Activated T-helper 17 cell treated with anti-CD3 and anti-CD28 coated beads, Interleukin-2, amount 50 U/mL, for 72 hours (primary cell): Measurements from ENCODE around the gene PRDX2. TPM values are rescaled to one million over a fixed set of nuclear protein-coding genes. Genes with fewer than 3 reads are reported as not detected.

Source experiments
- ATAC-seq: fragments of 150-1000 bp; cut with Tn5 transposase; replicated peaks from 2 replicates; pipeline ENCODE4 v1.10.0; 2021; ENCODE audit warnings: mild to moderate bottlenecking, moderate library complexity
- H3K27ac Mint-ChIP-seq: one replicate; pipeline ENCODE4 v1.8.0; 2022; ENCODE audit warnings: mixed read lengths
- H3K27me3 Mint-ChIP-seq: one replicate; pipeline ENCODE4 v1.8.0; 2022; ENCODE audit warnings: mixed read lengths
- H3K36me3 Mint-ChIP-seq: one replicate; pipeline ENCODE4 v1.8.0; 2022; ENCODE audit warnings: low read depth, mild to moderate bottlenecking, mixed read lengths
- H3K4me1 Mint-ChIP-seq: one replicate; pipeline ENCODE4 v1.8.0; 2022; ENCODE audit warnings: mixed read lengths
- H3K4me3 Mint-ChIP-seq: one replicate; pipeline ENCODE4 v1.8.0; 2022; ENCODE audit warnings: mild to moderate bottlenecking, mixed read lengths
- H3K9me3 Mint-ChIP-seq: one replicate; pipeline ENCODE4 v1.8.0; 2022; ENCODE audit warnings: mixed read lengths
- total RNA-seq, 2 donors: library from RNA; stranded (reverse); gene quantifications; one replicate each; pipeline ENCODE4 v1.2.3, GENCODE V29; 2022

The PRDX2 gene
- total RNA-seq, 2 donors from 2014 or later: 307 to 415 TPM

DNA sequence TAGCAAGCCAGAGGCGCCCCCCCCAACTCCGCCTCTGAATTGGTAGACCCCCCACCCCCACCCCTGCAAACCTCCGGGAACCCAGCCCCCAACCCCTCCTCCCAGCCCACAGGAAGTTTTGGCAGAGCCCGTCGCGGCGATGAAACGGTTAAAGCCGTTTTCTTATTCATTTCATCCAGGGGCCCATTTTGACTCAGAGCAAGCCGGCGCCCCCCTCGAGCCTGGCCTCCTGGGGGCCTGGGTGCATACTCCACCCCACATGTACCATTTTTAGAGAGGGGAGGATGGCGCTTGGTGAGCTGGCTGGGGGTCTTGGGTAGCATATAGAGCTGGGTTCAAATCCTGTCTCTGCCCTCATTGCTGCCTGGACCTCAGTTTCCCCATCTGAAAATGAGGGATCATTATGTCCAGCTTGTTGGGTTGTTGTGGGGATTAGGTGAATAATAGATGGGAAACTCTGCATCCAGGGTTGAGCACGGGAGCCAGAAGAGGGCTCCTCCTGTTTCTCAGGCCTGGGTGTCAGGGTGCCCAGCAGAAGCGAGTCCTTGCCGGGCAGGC, 18.2 kb downstream of the PRDX2 start:
- no peak overlapping the region for H3K4me3 Mint-ChIP-seq
- H3K4me1 Mint-ChIP-seq: peaks cover 7% of the 10 kb centered on the region
- H3K9me3 Mint-ChIP-seq: no peaks in the 10 kb centered on the region
- ATAC-seq: peak; percentile 31
- no peak overlapping the region for H3K27ac Mint-ChIP-seq
- peaks cover 6% of the 10 kb centered on the region for H3K36me3 Mint-ChIP-seq
- H3K27me3 Mint-ChIP-seq: no peaks in the 10 kb centered on the region

DNA sequence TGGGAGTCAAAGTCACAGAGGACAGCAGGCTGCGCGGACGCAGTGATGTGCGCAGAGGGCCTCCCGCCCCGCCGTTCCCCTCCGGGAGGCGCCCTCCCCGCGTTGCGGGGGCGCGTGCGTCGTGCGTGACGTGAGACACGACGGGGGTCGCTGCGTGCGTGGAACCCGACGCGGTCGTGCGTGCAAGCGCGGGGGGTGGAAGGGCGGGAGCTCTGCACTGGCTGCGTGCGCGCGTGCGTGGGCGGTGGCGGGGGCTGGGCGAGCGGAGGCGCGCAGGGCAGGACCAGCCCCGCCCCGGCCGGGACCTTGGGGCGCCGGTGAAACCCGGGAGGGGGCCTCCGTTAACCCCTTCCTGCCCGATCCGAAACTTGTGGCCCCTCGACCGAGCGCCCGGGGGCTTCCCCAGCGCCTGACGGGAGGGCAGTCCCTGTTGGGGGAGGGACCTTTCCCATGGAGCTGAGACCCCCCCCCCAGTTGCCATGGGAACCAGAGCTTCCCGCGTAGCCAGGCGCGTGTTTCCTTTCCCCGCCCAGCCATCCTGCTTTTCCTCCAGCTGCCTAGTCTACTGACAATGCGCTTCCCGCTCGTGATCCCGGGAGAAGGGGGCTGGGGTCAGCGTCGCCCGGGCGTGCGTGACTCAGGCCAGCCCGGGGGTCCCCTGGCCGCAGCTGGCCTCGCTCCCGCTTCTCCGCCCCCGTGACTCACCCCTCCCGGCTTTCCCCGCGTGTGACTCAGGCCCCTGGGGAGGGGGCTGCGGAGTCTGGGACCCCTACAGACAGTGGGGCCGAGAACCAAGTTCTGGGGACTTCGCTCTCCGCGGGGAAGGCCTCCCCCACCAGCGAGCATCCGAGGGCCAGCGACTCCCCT, 18.9 kb downstream of the PRDX2 start:
- H3K4me3 Mint-ChIP-seq: no peak overlapping the region
- no peaks in the 10 kb centered on the region for H3K9me3 Mint-ChIP-seq
- H3K36me3 Mint-ChIP-seq: peaks cover 6% of the 10 kb centered on the region
- peaks cover 9% of the 10 kb centered on the region for H3K4me1 Mint-ChIP-seq
- peak overlapping the region; percentile 86 for H3K27ac Mint-ChIP-seq
- ATAC-seq: peak; percentile 51
- H3K27me3 Mint-ChIP-seq: no peaks in the 10 kb centered on the region

GRCh38 chr19:12782174-12782423, 19.5 kb downstream of the PRDX2 start:
- Mint-ChIP-seq H3K4me3 (no peak overlapping the region), H3K27me3 (no peaks in the 10 kb centered on the region)
- ATAC-seq: no peak

GRCh38 chr19:12779162-12779993, 22.2 kb downstream of the PRDX2 start:
- Mint-ChIP-seq H3K27me3 (no peaks in the 10 kb centered on the region), H3K4me1 (peaks cover 9% of the 10 kb centered on the region), H3K4me3 (peak overlapping the region; percentile 97), H3K9me3 (no peaks in the 10 kb centered on the region), H3K36me3 (peaks cover 6% of the 10 kb centered on the region), H3K27ac (peak overlapping the region; percentile 95)
- no peak for ATAC-seq

More at GRCh38 chr19:12782174-12782423, 19.5 kb downstream of the PRDX2 start:
- H3K4me1 Mint-ChIP-seq: peaks cover 9% of the 10 kb centered on the region
- peak overlapping the region; percentile 86 for H3K27ac Mint-ChIP-seq
- H3K36me3 Mint-ChIP-seq: peaks cover 6% of the 10 kb centered on the region
- H3K9me3 Mint-ChIP-seq: no peaks in the 10 kb centered on the region

- no peak for ATAC-seq
- no peaks in the 10 kb centered on the region for H3K27me3 Mint-ChIP-seq
- H3K27ac Mint-ChIP-seq: peak overlapping the region; percentile 95
- H3K36me3 Mint-ChIP-seq: peaks cover 6% of the 10 kb centered on the region
- peaks cover 9% of the 10 kb centered on the region for H3K4me1 Mint-ChIP-seq
- no peaks in the 10 kb centered on the region for H3K9me3 Mint-ChIP-seq
- H3K4me3 Mint-ChIP-seq: peak overlapping the region; percentile 97
These were observed 22.8 kb downstream of the PRDX2 start for GRCh38 chr19:12778905-12779161.

DNA sequence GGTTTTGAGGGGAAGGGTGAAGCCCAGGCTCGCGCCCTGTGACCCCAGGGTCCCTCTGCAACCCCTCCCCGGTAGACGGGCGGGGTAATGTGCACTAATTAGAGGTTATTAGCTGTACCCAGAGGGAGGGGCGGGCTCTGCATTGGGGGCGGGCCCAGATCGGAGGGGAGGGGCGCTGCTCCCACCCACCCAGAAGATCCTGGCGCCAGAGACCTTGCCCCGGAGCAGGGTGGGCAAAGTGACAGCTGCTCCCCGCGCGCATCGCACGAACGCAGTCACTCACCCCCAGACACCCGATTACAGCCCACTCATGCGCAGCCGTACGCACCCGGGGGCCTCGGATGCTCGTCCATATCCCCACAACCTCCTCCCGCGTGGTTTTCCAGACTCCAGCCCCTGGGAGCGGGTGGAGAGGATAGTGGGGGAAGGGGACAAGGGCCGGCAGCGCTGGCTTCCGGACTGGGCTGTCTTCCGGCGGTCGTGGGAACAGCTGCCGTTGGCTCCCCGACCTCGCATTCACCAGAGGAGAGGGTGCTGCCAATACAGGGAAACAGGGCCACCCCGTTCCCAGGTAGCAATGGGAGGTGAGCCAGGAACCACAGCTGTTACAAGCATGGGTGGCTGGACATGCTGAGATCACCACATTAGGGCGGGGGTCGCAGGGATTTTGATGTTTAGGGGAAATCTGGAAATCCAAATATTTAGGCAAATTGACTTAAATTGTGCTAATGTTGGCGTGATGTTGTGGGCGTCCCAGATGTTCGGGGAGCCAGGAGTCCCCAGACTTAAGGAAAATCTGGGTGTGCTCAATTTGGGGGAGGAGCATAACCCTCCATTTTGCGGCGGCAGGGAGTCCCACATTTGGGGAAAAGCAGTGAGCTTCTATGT, 23.3 kb downstream of the PRDX2 start:
- Mint-ChIP-seq H3K27ac (peak overlapping the region; percentile 95), H3K36me3 (peaks cover 6% of the 10 kb centered on the region), H3K4me1 (peaks cover 13% of the 10 kb centered on the region), H3K27me3 (no peaks in the 10 kb centered on the region), H3K4me3 (peak overlapping the region; percentile 97), H3K9me3 (no peaks in the 10 kb centered on the region)
- ATAC-seq: peak; percentile 4

DNA sequence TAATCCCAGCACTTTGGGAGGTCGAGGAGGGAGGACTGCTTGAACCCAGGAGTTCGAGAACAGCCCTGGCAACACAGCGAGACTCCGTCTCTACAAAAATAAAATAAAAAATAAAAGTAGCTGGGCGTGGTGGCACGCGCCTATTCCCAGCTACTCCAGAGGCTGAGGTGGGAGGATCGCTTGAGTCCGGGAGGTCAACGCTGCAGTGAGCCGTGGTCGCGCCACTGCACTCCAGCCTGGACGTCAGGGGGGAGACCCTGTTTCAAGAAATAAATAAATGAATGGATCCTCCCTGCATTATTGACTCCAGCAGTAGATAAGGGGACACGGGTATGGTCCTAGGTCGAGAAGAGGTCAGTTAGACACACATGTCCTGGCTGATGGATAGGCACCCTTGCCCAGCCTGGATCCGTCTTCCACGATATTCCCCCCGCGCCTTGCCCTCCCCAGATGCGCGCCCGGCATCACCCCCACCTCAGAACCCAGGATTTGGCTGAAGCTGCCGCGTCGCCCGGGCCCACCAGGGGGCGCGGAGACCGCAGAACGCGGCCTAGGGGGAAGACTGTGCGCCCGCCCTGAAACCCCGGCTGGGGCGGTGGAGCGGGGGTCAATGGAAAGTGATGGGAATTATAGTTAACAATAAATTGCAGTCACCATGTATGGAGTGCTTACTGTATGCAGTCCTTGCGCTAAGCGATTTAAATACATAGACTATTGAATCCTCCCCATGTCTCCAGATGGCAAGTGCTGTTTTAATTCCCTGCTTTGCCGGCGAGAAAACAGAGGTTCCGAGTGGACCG, 24.2 kb downstream of the PRDX2 start:
- H3K9me3 Mint-ChIP-seq: no peaks in the 10 kb centered on the region
- H3K27me3 Mint-ChIP-seq: no peaks in the 10 kb centered on the region
- ATAC-seq: peak; percentile 41
- peaks cover 6% of the 10 kb centered on the region for H3K36me3 Mint-ChIP-seq
- H3K4me1 Mint-ChIP-seq: peaks cover 13% of the 10 kb centered on the region
- H3K27ac Mint-ChIP-seq: peak overlapping the region; percentile 95
- peak overlapping the region; percentile 97 for H3K4me3 Mint-ChIP-seq

DNA sequence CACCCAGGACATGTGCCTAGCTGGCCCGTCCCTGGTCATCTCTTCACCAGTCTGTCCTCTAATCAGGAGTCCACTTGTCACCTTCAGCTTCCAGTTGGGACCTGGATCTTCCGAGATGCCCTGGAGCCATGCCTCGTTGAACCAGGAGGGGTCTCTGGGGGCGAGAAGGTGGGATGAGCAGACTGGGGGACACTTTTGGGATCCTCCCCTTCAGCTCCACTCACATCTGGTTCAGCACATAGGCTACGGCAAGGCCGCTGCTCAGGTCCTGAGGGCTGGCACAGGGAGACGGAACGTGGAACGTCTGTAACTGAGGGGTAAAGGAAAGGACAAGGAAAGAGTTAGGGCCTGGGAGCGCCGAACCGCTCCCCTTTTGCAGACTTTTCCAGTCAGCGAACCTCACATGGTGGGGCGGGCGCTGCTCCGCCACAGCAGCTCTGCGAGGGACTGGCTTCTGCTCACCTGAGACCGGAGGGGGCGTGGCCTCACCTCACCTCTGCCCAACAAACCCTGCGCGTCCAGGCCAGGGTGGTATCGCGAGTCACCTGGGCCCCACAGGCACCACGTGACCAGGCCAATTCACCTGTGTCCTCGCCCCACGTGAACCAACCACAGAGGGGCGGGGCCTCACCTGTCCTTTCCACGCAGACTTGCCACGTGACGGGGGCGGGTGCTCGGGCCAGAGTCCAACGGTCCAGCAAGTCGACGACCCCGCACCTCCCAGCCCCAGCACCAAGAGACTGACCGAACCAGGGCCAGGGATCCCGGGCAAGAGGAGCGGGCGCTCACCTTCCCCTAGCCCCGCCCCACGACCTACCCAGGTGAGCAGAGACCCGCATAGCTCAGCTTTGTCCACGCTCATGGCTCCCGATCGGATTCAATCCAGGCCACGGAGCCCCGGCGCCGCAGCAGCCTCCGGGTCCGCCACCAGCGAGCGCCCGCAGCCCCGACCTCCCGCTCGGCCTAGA, 26.7 kb downstream of the PRDX2 start, which contains the start of gene HOOK2:
HOOK2 (minus strand) TSS at position 965 of the 968 bp plus-strand sequence; CDS start at position 862, 103 bp downstream.
- Mint-ChIP-seq H3K4me3 (peak within 1 kb of the TSS; percentile 97), H3K27me3 (no peaks in the 10 kb centered on the region), H3K4me1 (peaks cover 13% of the 10 kb centered on the region), H3K36me3 (no peaks in the 10 kb centered on the region), H3K9me3 (no peaks in the 10 kb centered on the region), H3K27ac (no peak within 1 kb of the TSS)
- ATAC-seq: peak; percentile 13

GRCh38 chr19:12773571-12773970, 28.0 kb downstream of the PRDX2 start:
- H3K4me1 Mint-ChIP-seq: peaks cover 12% of the 10 kb centered on the region
- no peaks in the 10 kb centered on the region for H3K36me3 Mint-ChIP-seq
- no peaks in the 10 kb centered on the region for H3K27me3 Mint-ChIP-seq
- no peak overlapping the region for H3K27ac Mint-ChIP-seq
- no peak overlapping the region for H3K4me3 Mint-ChIP-seq
- no peaks in the 10 kb centered on the region for H3K9me3 Mint-ChIP-seq
- ATAC-seq: no peak

GRCh38 chr19:12772323-12772722, 29.3 kb downstream of the PRDX2 start:
- no peaks in the 10 kb centered on the region for H3K36me3 Mint-ChIP-seq
- H3K9me3 Mint-ChIP-seq: no peaks in the 10 kb centered on the region
- H3K4me3 Mint-ChIP-seq: no peak overlapping the region
- peaks cover 8% of the 10 kb centered on the region for H3K4me1 Mint-ChIP-seq
- no peaks in the 10 kb centered on the region for H3K27me3 Mint-ChIP-seq
- no peak overlapping the region for H3K27ac Mint-ChIP-seq
- ATAC-seq: no peak

- ATAC-seq: no peak
- H3K4me3 Mint-ChIP-seq: no peak overlapping the region
These were observed 30.7 kb downstream of the PRDX2 start for GRCh38 chr19:12770922-12771321.

DNA sequence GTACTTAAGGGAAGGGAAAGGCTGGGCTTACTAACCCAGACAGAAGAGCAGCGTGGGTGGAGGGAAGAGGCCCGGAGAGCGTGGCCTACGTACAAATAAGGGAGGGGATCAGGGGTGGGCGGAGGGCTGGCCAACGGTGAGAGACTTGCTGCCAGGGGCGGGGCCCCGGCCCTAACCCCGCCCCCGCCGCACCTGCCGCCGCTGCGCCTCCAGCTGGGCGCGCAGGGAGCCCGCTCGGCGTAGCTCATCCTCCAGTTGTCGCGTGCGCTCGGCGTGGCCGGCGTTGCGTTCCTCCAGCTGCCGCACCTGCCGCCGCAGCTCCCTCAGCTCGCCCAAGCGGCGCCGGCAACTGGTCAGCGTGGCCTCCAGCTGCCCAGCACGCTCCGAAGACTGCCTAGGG, 31.9 kb downstream of the PRDX2 start:
- peak; percentile 90 for ATAC-seq
- Mint-ChIP-seq H3K9me3 (no peaks in the 10 kb centered on the region), H3K36me3 (no peaks in the 10 kb centered on the region), H3K4me1 (peaks cover 8% of the 10 kb centered on the region), H3K27ac (no peak overlapping the region), H3K4me3 (peak overlapping the region; percentile 44), H3K27me3 (no peaks in the 10 kb centered on the region)

More at GRCh38 chr19:12770922-12771321, 30.7 kb downstream of the PRDX2 start:
- Mint-ChIP-seq H3K36me3 (no peaks in the 10 kb centered on the region), H3K9me3 (no peaks in the 10 kb centered on the region), H3K27me3 (no peaks in the 10 kb centered on the region), H3K27ac (no peak overlapping the region), H3K4me1 (peaks cover 8% of the 10 kb centered on the region)
